Embryonic facial prominence (tissue), 1 donor: ENCODE results near the gene IL31RA.
"Not testable (repeated sequence)": the region's sequence is repeated elsewhere in the genome, so short reads cannot be mapped to it uniquely, and the experiment has no call there.

Experiments used
- DNase-seq: peaks from one replicate; pipeline ENCODE4 v3.0.0-alpha.2; 2016; ENCODE audit errors: extremely low spot score

The IL31RA gene

DNA sequence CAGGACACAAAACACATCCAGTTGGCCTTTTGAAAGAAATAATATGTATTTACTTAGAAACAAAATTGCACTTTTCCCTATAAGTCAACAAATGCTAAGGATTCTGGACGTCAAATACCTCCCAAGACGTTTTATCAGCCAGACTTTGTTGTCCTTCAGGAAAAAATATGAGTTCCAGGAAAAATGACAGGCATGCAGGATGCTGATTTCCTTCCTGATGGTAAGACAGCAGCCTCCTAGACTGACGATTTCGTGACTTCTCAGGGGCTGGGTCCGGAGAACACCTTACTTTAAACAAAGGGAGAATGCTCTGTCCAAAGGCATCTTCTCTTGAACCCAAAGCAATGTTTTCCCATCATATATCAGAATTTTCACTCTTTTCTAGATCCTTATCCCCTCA lies 74.6 kb downstream of the IL31RA start:
- DNase-seq = no peak

DNA sequence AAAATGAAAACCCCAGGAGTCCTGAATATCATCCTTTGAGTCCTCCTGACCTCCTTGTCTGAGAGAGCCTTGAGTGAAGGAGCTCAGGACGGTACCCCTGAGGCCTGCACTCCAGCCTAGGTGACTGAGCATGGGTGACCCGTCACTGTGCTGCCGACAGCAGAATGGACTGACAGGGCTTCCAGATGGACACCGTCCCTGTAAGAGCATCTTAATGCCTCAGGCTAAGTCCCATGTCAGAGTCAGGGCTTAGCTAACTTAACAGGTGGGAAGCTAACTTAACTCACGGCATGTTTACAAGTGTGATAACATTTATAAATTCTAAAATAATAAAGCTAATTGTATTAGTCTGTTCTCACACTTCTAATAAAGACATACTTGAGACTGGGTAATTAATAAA lies 75.3 kb downstream of the IL31RA start:
- DNase-seq = no peak

DNA sequence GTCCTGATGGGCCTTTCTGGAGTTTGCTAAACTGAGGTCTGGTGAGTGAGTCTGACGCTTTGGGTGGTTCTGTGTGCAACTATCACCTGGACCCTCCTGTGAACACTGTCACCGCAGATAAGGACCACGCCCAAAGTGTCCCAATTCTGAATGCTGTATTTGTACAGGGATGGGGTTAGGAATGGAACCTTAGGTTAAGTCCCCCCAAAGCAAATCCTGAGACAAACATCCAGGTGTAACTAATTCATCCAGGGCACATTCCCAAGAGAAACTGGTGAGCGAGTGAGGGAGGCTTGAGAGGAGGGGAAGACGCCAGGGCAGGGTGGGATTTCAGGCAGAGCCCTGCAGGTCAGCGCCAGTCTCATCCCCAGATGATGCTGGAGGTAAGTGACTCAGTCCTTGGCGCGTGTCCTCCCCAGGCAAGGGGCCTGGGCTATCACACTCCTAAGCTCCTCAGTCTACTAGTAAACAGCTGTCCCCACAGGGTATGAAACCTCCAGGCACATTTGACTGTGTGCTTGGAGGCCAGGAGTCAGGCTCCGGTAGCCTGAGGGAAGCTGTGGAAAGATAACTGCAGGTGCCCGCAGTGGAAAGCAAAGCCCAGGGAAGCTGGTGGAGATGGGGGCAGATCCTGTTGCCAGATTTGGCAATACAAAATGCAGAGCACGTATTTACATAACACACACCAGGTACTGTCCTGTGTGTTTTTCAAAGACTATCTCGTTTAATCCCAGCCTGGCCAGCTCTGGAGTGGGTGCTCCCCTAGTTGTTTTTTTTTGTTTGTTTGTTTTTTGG lies 76.9 kb downstream of the IL31RA start:
- DNase-seq = no peak

DNA sequence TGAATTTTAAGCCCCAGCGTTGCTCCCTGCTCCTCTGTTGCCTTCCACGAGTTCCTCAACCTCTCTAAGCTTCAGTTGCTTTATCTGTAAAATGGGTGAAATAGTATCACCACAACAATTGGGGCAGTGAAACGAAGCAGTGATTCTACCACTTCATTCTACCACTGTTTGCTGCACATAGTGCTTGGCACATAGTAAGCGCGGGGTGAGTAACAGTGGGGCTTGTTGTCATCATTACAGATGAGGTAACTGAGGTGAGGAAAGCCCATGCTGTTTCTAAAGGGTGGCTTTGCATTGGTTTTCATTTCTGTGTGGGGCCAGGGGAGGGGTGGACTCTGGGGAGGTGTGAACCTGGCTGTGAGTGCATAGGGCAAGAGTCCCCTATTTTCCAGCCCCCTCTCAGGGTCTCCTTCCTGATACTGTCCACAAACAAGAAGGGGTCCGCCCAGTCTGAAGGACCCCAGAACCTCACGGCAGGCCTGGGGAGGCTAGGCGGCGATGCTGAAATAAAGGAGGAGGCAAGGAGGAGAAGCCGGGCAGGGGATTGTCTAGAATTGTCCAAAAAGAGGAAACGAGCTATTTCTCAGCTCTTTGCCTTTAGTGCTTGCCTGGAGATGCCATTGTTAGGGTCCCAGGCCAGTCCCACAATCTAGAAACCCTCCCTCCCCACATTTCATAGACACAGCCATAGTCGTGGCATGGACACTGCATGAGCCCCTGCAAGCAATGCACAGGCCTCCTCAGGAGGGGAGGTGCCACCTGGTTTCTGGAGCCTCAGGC lies 78.1 kb downstream of the IL31RA start:
- DNase-seq = no peak

DNA sequence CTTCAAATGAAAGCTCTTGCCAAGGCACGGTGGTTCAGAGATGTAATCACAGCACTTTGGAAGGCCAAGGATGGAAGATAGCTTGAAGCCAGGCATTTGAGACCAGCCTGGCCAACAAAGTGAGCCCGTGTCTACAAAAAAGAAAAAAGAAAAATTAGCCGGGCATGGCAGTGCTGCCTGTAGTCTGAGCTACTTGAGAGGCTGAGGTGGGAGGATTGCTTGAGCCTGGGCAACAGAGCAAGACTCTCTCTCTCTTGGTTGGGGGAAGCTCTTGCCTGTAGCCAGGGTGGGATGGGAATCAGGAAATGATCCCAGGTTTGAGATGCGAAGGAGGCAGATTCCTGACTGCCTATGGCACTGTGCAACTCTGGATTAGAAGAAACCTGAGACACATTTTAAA lies 81.5 kb downstream of the IL31RA start:
- no peak for DNase-seq

DNA sequence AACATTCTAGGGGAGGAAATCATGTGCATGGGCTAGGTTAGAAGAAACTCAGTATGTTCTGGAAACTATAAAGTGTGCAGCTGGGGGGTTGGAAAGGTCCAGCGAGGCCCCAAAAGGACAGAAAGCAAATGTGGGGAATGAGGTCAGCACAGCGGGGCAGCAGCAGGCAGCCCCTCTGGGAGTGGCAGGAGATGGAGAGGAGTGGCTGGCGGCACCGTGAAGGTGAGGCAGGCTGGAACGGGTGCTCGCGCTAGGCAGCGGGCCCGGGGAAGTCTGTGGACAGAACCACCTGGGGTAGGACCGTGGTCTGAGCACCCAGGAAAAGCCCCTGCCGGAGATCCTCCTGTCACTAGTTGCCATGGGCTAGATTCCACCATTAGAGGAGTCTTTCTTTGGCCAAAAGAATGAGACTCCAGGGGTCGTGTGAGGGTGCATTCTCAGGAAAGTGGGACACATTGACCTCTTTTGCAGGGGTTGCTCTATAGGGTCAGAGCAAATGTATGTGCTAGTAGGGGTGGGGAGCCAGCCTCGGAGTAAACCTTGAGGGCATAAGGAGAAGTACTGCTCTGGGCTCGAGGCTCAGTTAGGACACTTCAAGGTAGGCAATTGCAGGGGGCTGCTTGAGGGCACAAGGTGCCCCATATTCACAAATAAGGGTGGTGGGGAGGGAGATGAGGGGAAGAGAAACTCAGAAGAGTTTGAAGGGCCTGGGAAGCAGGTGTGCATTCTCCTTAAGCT lies 82.4 kb downstream of the IL31RA start:
- no peak for DNase-seq

DNA sequence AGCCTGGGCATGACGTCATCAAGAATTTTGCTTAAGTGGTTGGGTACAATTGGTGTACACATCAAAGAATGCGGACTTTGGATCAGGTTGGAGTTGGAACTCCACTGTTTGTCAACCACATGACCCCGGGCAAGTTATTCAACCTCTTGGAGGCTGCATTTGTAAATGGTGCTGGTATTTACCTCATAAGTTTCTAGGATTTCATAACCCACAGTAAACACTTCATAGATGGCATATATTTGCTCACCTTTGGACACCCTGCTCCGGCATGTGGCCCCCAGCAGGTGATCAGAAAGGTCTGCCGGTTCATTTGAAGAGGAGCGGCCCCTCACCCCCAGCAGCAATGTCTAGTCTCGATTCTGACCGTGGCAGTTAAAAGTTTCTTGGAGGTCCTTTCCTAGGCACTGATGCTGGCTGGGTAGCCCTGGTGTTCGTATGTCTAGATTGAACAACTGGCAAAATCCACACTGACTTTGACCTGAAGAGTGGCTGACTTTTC lies 83.0 kb downstream of the IL31RA start:
- no peak for DNase-seq

DNA sequence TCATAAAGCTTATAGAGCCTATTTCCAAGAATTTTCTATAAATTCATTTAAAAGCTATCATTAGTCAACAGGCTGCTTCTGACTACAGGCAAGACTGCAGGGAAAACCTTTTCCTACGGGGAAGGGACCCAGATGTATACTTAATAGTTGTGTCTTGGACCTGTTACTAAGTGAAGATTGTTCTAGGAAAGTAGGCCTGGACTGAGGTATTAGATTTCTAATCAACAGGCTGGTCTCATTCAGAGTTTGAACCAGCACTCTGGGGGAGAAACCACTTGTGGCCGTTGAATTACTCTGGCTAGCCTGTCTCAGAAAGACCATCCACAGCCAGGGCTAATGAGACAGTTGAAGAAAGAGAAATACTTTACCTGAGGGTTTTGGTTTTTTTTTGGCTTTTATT lies 83.6 kb downstream of the IL31RA start:
- DNase-seq = no peak

DNA sequence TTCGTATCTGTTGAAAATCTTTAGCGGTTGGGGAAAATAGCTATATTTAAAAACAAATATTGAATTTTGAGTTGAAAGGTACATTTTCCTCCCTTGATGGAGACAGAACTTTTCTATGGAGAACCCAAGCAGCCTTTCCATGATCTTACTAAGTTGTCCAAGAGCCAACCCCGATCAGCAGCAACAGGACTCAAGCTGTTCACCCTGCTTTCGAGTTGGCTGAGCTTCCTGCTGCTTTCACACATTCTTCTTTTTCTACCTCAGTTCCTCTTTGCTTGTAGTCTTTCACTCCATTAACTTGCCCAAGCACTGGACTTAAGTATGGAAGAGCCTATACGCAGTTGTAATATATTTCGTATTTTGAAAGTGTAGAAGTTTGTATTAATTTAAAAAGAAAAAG lies 84.2 kb downstream of the IL31RA start:
- no peak for DNase-seq

DNA sequence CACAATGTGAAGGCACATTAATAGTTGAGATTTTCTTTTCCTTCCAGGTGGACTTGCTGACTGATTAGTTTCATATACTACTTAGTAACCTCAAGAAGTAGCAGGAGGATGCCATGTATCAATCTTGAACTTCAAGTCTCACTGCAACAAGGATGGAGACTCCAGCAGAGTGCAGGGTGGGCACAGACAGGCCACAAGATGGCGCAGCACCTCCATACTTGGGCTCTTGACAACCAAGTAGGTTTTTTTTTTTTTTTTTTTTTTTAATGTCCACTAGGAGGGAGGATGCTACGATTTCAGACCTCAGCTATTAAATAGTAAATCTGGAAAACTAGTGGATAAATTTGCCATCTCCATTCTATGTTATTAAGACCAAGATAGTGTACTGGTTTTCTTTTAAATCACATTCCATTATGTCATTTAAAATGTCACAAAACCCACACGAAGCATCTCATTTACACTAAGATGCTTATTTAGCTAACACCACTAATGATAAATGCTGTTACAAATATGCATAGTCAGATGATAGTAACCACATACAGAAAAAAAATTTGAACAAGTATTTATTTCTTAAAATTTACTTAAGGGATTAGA lies 85.0 kb downstream of the IL31RA start:
- DNase-seq = peak; percentile 20

DNA sequence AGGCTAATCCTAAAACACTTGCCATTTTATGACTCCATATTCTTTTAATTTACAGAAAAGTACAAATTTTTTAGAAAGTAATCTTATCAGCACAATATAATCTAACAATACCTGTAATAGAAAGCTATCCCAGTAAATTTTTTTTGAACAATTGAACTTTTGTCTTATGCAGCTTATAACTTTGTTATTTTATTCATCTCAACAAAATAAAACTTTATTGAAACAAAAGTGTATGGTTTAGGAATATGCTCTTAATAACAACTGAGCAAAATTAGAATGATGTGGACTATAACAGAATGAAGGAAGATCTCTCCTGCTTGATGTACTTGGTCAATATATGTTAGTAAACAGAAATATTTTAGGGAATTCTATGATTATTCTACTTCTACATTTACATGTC lies 86.4 kb downstream of the IL31RA start:
- not testable (repeated sequence) for DNase-seq

DNA sequence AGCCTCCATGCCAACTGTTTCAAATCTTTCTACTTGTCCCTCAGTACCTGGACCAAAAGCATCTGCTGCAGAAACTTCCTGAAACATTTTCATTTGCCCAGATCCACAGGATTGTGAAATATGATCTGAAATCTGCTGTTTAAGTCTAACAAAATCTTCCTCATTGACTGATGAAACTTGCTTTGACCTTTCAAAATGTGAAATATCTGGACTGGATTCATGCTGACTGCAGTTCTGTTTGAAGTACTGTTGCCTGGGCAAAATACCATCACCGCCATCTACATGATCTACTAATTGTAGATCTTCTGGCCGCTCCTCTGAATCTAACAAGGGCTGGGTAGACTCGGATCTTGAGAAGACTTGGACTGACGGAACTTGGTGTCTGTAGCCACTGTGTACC lies 90.0 kb downstream of the IL31RA start:
- DNase-seq = not testable (repeated sequence)

DNA sequence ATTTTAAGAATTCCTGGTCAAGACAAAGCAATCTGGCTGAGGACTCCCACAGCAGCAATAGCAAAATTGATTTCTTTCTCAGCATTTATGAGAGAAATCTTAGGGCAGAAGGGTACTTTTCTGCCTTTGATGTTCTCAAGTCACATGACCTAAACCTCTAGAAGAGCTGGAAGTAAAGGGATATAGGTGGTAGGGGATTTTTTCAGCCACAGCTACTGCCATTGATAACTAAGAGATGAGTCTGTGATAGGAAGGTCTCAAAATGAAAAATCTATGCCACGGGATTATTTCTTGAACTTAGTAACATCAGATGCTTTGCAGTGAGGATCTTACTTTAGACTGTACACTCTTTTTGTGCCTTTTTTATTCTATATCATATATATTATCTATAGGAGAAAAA lies 108.1 kb downstream of the IL31RA start:
- DNase-seq = no peak

DNA sequence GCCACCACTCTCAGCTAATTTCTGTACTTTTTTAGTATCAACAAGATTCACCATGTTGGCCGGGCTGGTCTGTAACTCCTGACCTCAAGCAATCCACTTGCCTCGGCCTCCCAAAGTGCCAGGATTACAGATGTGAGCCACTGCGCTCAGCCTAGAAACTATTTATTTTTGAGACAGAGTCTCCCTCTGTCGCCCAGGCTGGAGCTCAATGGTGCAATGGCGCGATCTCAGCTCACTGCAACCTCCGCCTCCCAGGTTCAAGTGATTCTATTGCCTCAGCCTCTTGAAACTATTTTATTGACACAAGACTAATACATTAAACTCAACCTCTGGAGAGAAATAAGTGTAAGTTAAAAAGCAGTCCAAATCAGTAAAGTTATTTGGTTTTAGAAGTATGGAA lies 109.6 kb downstream of the IL31RA start:
- DNase-seq = no peak

DNA sequence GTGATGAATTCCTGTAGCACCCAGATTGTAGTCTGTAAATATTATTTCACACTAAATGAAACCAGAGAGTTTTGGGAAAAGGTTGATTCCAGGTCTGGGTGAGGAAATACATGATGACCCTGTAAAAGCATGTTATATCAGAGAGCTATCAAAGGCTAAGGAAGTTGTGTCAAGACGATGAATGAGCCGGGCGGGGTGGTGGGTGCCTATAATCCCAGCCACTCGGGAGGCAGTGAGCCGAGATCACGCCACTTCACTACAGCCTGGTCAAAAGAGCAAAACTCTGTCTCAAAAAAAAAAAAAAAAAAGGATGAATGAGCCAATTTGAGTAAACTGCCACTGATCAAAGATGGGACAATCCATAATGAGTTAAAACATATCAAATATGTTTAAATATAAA lies 114.4 kb downstream of the IL31RA start:
- no peak for DNase-seq

DNA sequence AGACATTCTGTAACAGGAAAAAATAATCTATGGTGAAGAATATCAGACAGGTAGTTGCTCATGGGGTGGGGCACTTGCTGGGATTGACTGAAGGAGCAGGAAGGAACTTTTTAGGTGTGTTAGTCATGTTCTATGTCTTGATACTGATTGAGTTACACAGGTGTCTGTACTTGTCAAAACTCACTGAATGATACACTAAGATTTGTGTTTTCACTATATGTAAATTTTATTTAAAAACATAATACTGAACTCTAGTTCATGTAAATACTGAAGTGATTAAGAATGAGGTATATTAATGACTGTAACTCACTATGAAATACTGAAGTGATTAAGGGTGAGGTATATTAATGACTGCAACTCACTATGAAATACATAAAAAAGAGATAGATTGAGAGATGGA lies 115.1 kb downstream of the IL31RA start:
- DNase-seq = no peak

DNA sequence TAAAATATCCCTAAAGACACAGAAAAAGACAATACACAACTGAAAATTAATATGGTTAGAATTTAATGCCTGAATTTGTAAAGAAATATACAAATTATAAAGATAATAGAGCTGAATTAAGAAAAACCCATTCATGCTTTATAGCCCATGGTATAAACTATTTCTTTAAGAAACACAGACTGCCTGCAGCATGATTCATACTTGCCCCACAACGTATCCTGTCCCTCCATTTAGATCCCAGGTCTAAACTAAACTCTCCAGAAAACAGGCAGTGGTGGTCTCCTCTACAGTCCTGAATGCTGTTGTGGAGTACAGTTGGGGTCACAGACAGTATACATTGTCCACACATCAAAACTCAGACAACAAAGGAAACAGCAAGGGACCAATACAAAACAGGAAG lies 118.8 kb downstream of the IL31RA start:
- DNase-seq = no peak
